Measurements from ENCODE around the gene KCNK18. TPM values are rescaled to one million over a fixed set of nuclear protein-coding genes. Genes with fewer than 3 reads are reported as not detected.

Gene KCNK18
- total RNA-seq, 1 donor from 2014 or later = not detected

DNA sequence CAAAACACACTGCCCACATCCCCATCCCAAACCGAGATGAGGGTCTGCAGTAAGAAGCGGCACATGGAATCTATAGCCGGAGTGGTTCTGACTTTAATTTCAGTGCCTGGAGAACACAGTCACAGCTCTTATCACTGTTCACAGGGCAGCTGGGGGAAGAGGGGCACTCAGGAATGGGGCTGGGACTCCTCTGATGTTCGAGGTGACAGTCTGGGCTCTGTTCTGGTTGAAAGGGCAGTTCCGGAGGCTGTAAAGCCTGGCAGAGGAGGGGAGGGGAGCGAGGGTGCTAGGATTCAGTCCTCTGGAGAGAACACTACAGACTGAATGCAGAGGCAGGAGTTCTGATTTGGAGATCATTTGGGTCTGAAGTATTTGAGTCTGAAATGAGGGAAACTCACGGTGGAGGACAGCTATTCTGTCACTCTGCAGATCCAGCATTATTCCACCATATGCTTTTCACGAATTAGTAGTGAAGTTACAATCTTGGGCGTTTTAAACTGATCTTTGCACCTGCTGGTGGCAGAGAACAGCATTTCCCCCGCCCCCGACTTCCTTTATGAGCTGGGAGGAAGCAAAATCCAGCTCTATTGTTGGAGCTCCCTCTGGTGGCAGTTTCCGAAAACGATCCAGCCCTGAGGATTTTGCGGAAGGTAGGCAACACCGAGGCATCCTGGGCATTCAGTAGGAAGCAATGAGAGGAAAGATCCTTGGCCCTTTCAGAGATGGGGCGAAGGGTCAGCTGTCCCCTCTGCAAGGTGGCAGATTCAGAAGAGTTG lies 22.7 kb upstream of the KCNK18 start:
- H3K4me3 Mint-ChIP-seq (ENCODE audit: unreplicated experiment) = peak overlapping the region; percentile 86
- H3K4me1 ChIP-seq (ENCODE audit: insufficient read depth, low read length) = peaks cover 13% of the 10 kb centered on the region
- no peaks in the 10 kb centered on the region for H3K36me3 Mint-ChIP-seq (ENCODE audit: low read depth, unreplicated experiment)
- no peaks in the 10 kb centered on the region for H4K20me1 ChIP-seq (ENCODE audit: insufficient read depth, low read length)
- no peak overlapping the region for H3K27ac ChIP-seq (ENCODE audit: low read depth, low read length)
- TF ChIP-seq, protein P1, sequence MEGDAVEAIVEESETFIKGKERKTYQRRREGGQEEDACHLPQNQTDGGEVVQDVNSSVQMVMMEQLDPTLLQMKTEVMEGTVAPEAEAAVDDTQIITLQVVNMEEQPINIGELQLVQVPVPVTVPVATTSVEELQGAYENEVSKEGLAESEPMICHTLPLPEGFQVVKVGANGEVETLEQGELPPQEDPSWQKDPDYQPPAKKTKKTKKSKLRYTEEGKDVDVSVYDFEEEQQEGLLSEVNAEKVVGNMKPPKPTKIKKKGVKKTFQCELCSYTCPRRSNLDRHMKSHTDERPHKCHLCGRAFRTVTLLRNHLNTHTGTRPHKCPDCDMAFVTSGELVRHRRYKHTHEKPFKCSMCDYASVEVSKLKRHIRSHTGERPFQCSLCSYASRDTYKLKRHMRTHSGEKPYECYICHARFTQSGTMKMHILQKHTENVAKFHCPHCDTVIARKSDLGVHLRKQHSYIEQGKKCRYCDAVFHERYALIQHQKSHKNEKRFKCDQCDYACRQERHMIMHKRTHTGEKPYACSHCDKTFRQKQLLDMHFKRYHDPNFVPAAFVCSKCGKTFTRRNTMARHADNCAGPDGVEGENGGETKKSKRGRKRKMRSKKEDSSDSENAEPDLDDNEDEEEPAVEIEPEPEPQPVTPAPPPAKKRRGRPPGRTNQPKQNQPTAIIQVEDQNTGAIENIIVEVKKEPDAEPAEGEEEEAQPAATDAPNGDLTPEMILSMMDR (IDR thresholded peaks at IDR 0.05; ENCODE audit: insufficient read depth, low read depth, low read length) = peak; percentile 91
- no peak for TF ChIP-seq EZH2 (IDR thresholded peaks at IDR 0.05; ENCODE audit: insufficient read depth, low read length)
- peaks cover 76% of the 10 kb centered on the region for H3K27me3 Mint-ChIP-seq (ENCODE audit: low read depth, unreplicated experiment)
- H3K9ac ChIP-seq (ENCODE audit: low read length) = no peak overlapping the region
- H3K4me2 ChIP-seq (ENCODE audit: low read length) = peak overlapping the region; percentile 92
- H3K4me1 Mint-ChIP-seq (ENCODE audit: low read depth, unreplicated experiment) = peaks cover 4% of the 10 kb centered on the region
- peak; percentile 46 for DNase-seq (ENCODE audit: low read depth)
- H3K9me3 Mint-ChIP-seq (ENCODE audit: unreplicated experiment) = peaks cover 4% of the 10 kb centered on the region
- no peaks in the 10 kb centered on the region for H3K9me3 ChIP-seq (ENCODE audit: insufficient read depth, low read depth, low read length)
- H3K79me2 ChIP-seq (ENCODE audit: insufficient read depth, low read length) = no peaks in the 10 kb centered on the region
- H3K27ac Mint-ChIP-seq (ENCODE audit: unreplicated experiment) = peak overlapping the region; percentile 62
- no peaks in the 10 kb centered on the region for H3K36me3 ChIP-seq (ENCODE audit: insufficient read depth, low read length)
- peak overlapping the region; percentile 90 for H2AFZ ChIP-seq (ENCODE audit: low read depth, low read length)
- FAIRE-seq = peak; percentile 9
- H3K27me3 ChIP-seq (ENCODE audit: insufficient read depth, low read length) = peaks cover 40% of the 10 kb centered on the region
- H3K4me3 ChIP-seq (ENCODE audit: insufficient read depth, low read depth, low read length) = peak overlapping the region; percentile 57

DNA sequence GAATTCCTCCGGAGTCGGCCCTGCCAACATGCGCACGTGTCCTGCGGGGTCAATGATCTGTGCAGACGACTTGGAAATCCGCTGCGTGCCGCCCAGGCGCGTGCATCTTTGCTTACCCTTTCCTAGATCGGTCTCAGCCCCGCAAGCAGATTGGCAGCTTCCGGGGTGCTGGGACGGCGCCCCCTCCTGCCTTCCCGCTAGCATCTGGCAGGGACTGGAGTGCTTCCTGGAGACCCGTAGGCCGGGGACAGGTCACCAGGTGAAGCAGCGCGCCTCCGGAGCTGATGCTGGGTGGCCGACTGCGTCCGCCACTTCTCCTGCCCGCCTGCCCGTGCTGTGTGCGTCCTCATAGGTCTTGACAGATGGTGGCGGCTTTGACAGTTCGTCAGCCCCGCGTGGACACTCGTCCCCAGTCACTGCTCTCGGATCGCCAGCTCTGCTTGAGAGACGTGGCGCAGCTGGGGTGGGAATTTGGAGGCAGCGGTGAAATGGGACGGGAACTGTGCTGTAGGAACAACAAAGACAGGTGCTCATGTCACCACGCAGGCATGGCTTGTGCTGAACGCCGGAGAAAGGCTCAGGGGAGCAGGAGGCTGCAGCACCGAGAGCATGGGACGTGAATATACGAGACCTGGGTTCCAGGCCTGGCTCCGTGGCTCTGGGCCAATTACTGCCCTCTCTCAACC lies 21.9 kb upstream of the KCNK18 start:
- peaks cover 32% of the 10 kb centered on the region for H3K27me3 ChIP-seq (ENCODE audit: insufficient read depth, low read length)
- FAIRE-seq = no peak
- no peaks in the 10 kb centered on the region for H3K79me2 ChIP-seq (ENCODE audit: insufficient read depth, low read length)
- peaks cover 74% of the 10 kb centered on the region for H3K27me3 Mint-ChIP-seq (ENCODE audit: low read depth, unreplicated experiment)
- H2AFZ ChIP-seq (ENCODE audit: low read depth, low read length) = peak overlapping the region; percentile 90
- peak overlapping the region; percentile 86 for H3K4me3 Mint-ChIP-seq (ENCODE audit: unreplicated experiment)
- peaks cover 11% of the 10 kb centered on the region for H3K4me1 ChIP-seq (ENCODE audit: insufficient read depth, low read length)
- H3K9me3 ChIP-seq (ENCODE audit: insufficient read depth, low read depth, low read length) = no peaks in the 10 kb centered on the region
- H3K4me1 Mint-ChIP-seq (ENCODE audit: low read depth, unreplicated experiment) = peaks cover 4% of the 10 kb centered on the region
- peak overlapping the region; percentile 57 for H3K4me3 ChIP-seq (ENCODE audit: insufficient read depth, low read depth, low read length)
- H3K36me3 ChIP-seq (ENCODE audit: insufficient read depth, low read length) = no peaks in the 10 kb centered on the region
- no peak for DNase-seq (ENCODE audit: low read depth)
- no peak overlapping the region for H3K27ac ChIP-seq (ENCODE audit: low read depth, low read length)
- no peaks in the 10 kb centered on the region for H4K20me1 ChIP-seq (ENCODE audit: insufficient read depth, low read length)
- H3K9me3 Mint-ChIP-seq (ENCODE audit: unreplicated experiment) = peaks cover 4% of the 10 kb centered on the region
- H3K36me3 Mint-ChIP-seq (ENCODE audit: low read depth, unreplicated experiment) = no peaks in the 10 kb centered on the region
- no peak overlapping the region for H3K9ac ChIP-seq (ENCODE audit: low read length)
- H3K27ac Mint-ChIP-seq (ENCODE audit: unreplicated experiment) = peak overlapping the region; percentile 62
- H3K4me2 ChIP-seq (ENCODE audit: low read length) = peak overlapping the region; percentile 92
- TF ChIP-seq, protein P1 (IDR thresholded peaks at IDR 0.05; ENCODE audit: insufficient read depth, low read depth, low read length) = no peak
- TF ChIP-seq EZH2 (IDR thresholded peaks at IDR 0.05; ENCODE audit: insufficient read depth, low read length) = peak; percentile 32

Data from astrocyte (in vitro differentiated cells and primary cell).